Epithelial cell of esophagus (primary cell): ENCODE measurements around the gene MYL5.
A peak's percentile ranks its signal among the peaks of the same experiment; 100 is the strongest.
"Not testable (repeated sequence)": the region's sequence is repeated elsewhere in the genome, so short reads cannot be mapped to it uniquely, and the experiment has no call there.

Experiments used
- DNase-seq: peaks from one replicate; pipeline ENCODE4 v3.0.0; 2010; ENCODE audit warnings: low read depth
- H3K4me3 ChIP-seq: 2 replicates; pipeline ENCODE4 v1.5.1; 2011; ENCODE audit warnings: mild to moderate bottlenecking, low read length, control low read depth
- CTCF ChIP-seq: IDR thresholded peaks from 2 replicates; pipeline ENCODE4 v1.5.1; 2011; ENCODE audit warnings: low read depth, mild to moderate bottlenecking, low read length, control low read depth, inconsistent platforms; ENCODE audit not compliant: insufficient read depth; ENCODE audit errors: missing control alignments

The MYL5 gene

GRCh38 chr4:688854-689681 is 14.7 kb downstream of the MYL5 start, which contains the start of gene SLC49A3:
Gene SLC49A3, minus strand, starts transcription at chr4:689151. Its CDS starts 24 bp downstream, at chr4:689127.
- DNase-seq: no peak
- no peak for TF ChIP-seq CTCF
- no peak within 1 kb of the TSS for H3K4me3 ChIP-seq

GRCh38 chr4:689723-690122 is 15.4 kb downstream of the MYL5 start:
- no peak for DNase-seq
- TF ChIP-seq CTCF: no peak
- H3K4me3 ChIP-seq: no peak overlapping the region

GRCh38 chr4:692771-693554 is 18.6 kb downstream of the MYL5 start:
- DNase-seq: no peak
- TF ChIP-seq CTCF: no peak
- H3K4me3 ChIP-seq: no peak overlapping the region

GRCh38 chr4:694341-694940 is 20.1 kb downstream of the MYL5 start:
- not testable (repeated sequence) for H3K4me3 ChIP-seq, DNase-seq

- no peak for DNase-seq
- no peak for TF ChIP-seq CTCF
- H3K4me3 ChIP-seq: no peak overlapping the region
Observed at GRCh38 chr4:699816-700580, 25.7 kb downstream of the MYL5 start.

GRCh38 chr4:700587-701264 is 26.4 kb downstream of the MYL5 start:
- H3K4me3 ChIP-seq: no peak overlapping the region
- TF ChIP-seq CTCF: peak; percentile 6
- DNase-seq: no peak
